ENCODE measurements around the gene BAG1. TPM values are rescaled to one million over a fixed set of nuclear protein-coding genes. Genes with fewer than 3 reads are reported as not detected.

The BAG1 gene
- total RNA-seq, 1 donor from 2014 or later = 43.3 TPM

DNA sequence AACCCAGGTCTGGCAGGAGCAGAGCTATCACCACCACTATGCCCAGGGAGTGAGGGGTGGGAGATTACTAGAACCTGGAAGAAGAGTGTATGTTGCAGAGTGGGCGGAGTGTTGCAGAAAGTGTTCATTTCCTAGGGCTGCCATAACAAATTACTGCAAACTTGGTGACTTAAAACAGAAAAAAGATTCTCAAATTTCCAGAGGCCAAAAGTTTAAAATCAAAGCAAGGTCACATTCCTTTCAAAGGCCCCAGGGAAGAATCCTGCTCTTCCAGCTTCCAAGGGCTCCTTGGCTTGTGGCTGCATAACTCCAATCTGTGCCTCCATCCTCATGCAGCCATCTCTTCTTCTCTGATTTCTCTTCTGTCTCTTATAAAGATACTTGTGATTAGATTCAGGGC lies 55.1 kb downstream of the BAG1 start:
- no peak overlapping the region for H3K27ac ChIP-seq (ENCODE audit: low read depth, low read length)
- no peaks in the 10 kb centered on the region for H3K9me3 ChIP-seq (ENCODE audit: insufficient read depth, low read depth, low read length)
- H3K4me3 Mint-ChIP-seq (ENCODE audit: unreplicated experiment) = no peak overlapping the region

DNA sequence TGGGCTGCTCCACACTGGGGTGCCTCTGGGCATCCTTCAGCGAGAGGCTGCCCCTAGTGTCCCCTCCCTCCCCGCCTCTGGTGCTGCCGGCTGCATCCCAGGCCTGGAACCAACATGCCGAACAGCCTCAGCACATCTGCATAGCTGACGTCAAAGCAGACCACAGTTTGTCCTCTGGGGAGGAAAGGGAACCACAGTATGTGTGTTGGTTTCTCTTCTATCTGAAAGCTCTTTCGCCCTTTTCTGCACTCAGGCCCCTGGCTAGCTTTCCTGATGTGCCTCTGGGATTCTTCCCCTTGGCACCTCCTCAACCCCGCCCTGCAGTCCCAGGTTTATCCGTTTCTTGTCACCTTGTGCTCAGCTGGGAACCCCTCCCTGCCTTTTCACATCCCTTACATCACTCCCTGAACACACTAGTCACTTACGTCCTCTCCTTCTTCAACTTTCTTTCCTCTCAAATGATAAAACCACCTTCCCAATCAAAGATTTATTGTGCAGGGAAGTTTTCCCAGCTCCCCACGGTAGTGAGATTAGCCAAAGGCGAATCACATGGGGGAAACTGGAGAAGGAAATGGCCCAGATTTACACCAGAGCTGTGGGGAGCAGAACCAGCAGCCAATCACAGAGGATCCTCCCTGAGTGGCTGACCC lies 61.8 kb downstream of the BAG1 start:
- Histone ChIP-seq H3K36me3 (ENCODE audit: insufficient read depth, low read length) (no peaks in the 10 kb centered on the region), H3K9me3 (ENCODE audit: insufficient read depth, low read depth, low read length) (no peaks in the 10 kb centered on the region), H4K20me1 (ENCODE audit: insufficient read depth, low read length) (no peaks in the 10 kb centered on the region), H3K27ac (ENCODE audit: low read depth, low read length) (no peak overlapping the region), H3K79me2 (ENCODE audit: insufficient read depth, low read length) (no peaks in the 10 kb centered on the region), H3K4me2 (ENCODE audit: low read length) (no peak overlapping the region), H3K9ac (ENCODE audit: low read length) (no peak overlapping the region), H3K4me3 (ENCODE audit: insufficient read depth, low read depth, low read length) (no peak overlapping the region), H2AFZ (ENCODE audit: low read depth, low read length) (no peak overlapping the region), H3K27me3 (ENCODE audit: insufficient read depth, low read length) (peaks cover 33% of the 10 kb centered on the region), H3K4me1 (ENCODE audit: insufficient read depth, low read length) (no peaks in the 10 kb centered on the region)
- no peak overlapping the region for H3K27ac Mint-ChIP-seq (ENCODE audit: unreplicated experiment)
- no peak overlapping the region for H3K4me3 Mint-ChIP-seq (ENCODE audit: unreplicated experiment)
- peaks cover 45% of the 10 kb centered on the region for H3K27me3 Mint-ChIP-seq (ENCODE audit: low read depth, unreplicated experiment)
- FAIRE-seq (no peak), DNase-seq (ENCODE audit: low read depth) (peak; percentile 55)
- TF ChIP-seq EZH2 (IDR thresholded peaks at IDR 0.05; ENCODE audit: insufficient read depth, low read length) = no peak
- TF ChIP-seq, protein P1, sequence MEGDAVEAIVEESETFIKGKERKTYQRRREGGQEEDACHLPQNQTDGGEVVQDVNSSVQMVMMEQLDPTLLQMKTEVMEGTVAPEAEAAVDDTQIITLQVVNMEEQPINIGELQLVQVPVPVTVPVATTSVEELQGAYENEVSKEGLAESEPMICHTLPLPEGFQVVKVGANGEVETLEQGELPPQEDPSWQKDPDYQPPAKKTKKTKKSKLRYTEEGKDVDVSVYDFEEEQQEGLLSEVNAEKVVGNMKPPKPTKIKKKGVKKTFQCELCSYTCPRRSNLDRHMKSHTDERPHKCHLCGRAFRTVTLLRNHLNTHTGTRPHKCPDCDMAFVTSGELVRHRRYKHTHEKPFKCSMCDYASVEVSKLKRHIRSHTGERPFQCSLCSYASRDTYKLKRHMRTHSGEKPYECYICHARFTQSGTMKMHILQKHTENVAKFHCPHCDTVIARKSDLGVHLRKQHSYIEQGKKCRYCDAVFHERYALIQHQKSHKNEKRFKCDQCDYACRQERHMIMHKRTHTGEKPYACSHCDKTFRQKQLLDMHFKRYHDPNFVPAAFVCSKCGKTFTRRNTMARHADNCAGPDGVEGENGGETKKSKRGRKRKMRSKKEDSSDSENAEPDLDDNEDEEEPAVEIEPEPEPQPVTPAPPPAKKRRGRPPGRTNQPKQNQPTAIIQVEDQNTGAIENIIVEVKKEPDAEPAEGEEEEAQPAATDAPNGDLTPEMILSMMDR (IDR thresholded peaks at IDR 0.05; ENCODE audit: insufficient read depth, low read depth, low read length) = no peak
- H3K36me3 Mint-ChIP-seq (ENCODE audit: low read depth, unreplicated experiment) = peaks cover 3% of the 10 kb centered on the region
- H3K9me3 Mint-ChIP-seq (ENCODE audit: unreplicated experiment) = peaks cover 2% of the 10 kb centered on the region
- H3K4me1 Mint-ChIP-seq (ENCODE audit: low read depth, unreplicated experiment) = peaks cover 2% of the 10 kb centered on the region

More for the DNA sequence above, 55.1 kb downstream of the BAG1 start:
- Histone ChIP-seq H3K27me3 (ENCODE audit: insufficient read depth, low read length) (peaks cover 12% of the 10 kb centered on the region), H3K4me3 (ENCODE audit: insufficient read depth, low read depth, low read length) (no peak overlapping the region), H4K20me1 (ENCODE audit: insufficient read depth, low read length) (no peaks in the 10 kb centered on the region), H2AFZ (ENCODE audit: low read depth, low read length) (no peak overlapping the region), H3K9ac (ENCODE audit: low read length) (no peak overlapping the region), H3K4me1 (ENCODE audit: insufficient read depth, low read length) (no peaks in the 10 kb centered on the region), H3K79me2 (ENCODE audit: insufficient read depth, low read length) (no peaks in the 10 kb centered on the region), H3K4me2 (ENCODE audit: low read length) (no peak overlapping the region), H3K36me3 (ENCODE audit: insufficient read depth, low read length) (no peaks in the 10 kb centered on the region)
- Mint-ChIP-seq H3K9me3 (ENCODE audit: unreplicated experiment) (peaks cover 6% of the 10 kb centered on the region), H3K27ac (ENCODE audit: unreplicated experiment) (no peak overlapping the region), H3K4me1 (ENCODE audit: low read depth, unreplicated experiment) (peaks cover 6% of the 10 kb centered on the region), H3K36me3 (ENCODE audit: low read depth, unreplicated experiment) (no peaks in the 10 kb centered on the region), H3K27me3 (ENCODE audit: low read depth, unreplicated experiment) (peaks cover 17% of the 10 kb centered on the region)
- TF ChIP-seq, protein P1 (IDR thresholded peaks at IDR 0.05; ENCODE audit: insufficient read depth, low read depth, low read length) = no peak
- TF ChIP-seq EZH2 (IDR thresholded peaks at IDR 0.05; ENCODE audit: insufficient read depth, low read length) = no peak
- FAIRE-seq = no peak
- no peak for DNase-seq (ENCODE audit: low read depth)

Other genes with a start within 250 kb of the BAG1 start
- 256 and 277 TPM in 2 replicates for gene DNAJA1, start 239.4 kb downstream of the BAG1 start, total RNA-seq
- gene SMU1, start 188.0 kb downstream of the BAG1 start, total RNA-seq = 21.5 and 22.9 TPM in 2 replicates
- gene B4GALT1, start 97.4 kb downstream of the BAG1 start, total RNA-seq = 93.1 and 103 TPM in 2 replicates
- not detected in 2 replicates for gene SPINK4, start 24.5 kb downstream of the BAG1 start, total RNA-seq
- 108 and 109 TPM in 2 replicates for gene CHMP5, start 341 bp upstream of the BAG1 start, total RNA-seq
- 26.7 and 27.8 TPM in 2 replicates for gene NFX1, start 25.8 kb upstream of the BAG1 start, total RNA-seq
- gene AQP7, start 137.9 kb upstream of the BAG1 start, total RNA-seq = 0.65 and 1.9 TPM in 2 replicates
- gene AQP3, start 182.9 kb upstream of the BAG1 start, total RNA-seq = 3.2 and 4.6 TPM in 2 replicates
- gene NOL6, start 209.2 kb upstream of the BAG1 start, total RNA-seq = 57.2 and 60.1 TPM in 2 replicates

Data from astrocyte (in vitro differentiated cells and primary cell).